Dendritic cell treated with granulocyte-macrophage colony-stimulating factor and Interleukin-4, amounts not matched to agents 40 ng/mL and 50 ng/mL, for 4 days (primary cell): ENCODE data around the gene MED8.

ENCODE experiments used
- H3K27ac Mint-ChIP-seq: one replicate; pipeline ENCODE4 v1.8.0; 2022; ENCODE audit warnings: mild to moderate bottlenecking, mixed read lengths
- H3K27me3 Mint-ChIP-seq: one replicate; pipeline ENCODE4 v1.8.0; 2022; ENCODE audit warnings: mild to moderate bottlenecking, mixed read lengths
- H3K36me3 Mint-ChIP-seq: one replicate; pipeline ENCODE4 v1.8.0; 2022; ENCODE audit warnings: low read depth, mixed read lengths
- H3K4me1 Mint-ChIP-seq: one replicate; pipeline ENCODE4 v1.8.0; 2022; ENCODE audit warnings: low read depth, mixed read lengths
- H3K4me3 Mint-ChIP-seq: one replicate; pipeline ENCODE4 v1.8.0; 2022; ENCODE audit warnings: mild to moderate bottlenecking, moderate library complexity, mixed read lengths
- H3K9me3 Mint-ChIP-seq: one replicate; pipeline ENCODE4 v1.8.0; 2022; ENCODE audit warnings: mixed read lengths
- intact Hi-C: fragments of 100-400 bp; cut with micrococcal nuclease; formaldehyde crosslinking; loops from one replicate; pipeline ENCODE4 v1.15.0; 2022

MED8 gene

DNA sequence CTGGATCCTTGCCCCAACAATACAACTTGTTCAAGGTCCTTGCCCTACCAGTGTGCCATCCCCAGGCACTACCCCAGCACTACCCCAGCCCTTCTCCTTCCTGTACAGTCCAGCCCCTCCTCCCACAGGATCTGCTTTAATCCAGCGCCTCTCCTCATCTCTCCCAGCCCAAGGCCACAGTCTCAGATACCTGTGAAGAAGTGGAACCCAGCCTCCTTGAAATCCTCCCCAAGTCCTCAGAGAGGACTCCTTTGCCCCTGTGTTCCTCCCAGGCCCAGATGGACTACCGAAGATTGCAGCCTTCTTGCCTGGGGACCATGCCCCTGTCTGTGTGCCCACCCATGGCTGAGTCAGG, 37.3 kb downstream of the MED8 start:
- intact Hi-C loops: no loop called here
- Mint-ChIP-seq H3K9me3 (no peaks in the 10 kb centered on the region), H3K4me3 (no peak overlapping the region), H3K4me1 (peaks cover 26% of the 10 kb centered on the region), H3K27ac (peak overlapping the region; percentile 48), H3K36me3 (peaks cover 20% of the 10 kb centered on the region), H3K27me3 (no peaks in the 10 kb centered on the region)

DNA sequence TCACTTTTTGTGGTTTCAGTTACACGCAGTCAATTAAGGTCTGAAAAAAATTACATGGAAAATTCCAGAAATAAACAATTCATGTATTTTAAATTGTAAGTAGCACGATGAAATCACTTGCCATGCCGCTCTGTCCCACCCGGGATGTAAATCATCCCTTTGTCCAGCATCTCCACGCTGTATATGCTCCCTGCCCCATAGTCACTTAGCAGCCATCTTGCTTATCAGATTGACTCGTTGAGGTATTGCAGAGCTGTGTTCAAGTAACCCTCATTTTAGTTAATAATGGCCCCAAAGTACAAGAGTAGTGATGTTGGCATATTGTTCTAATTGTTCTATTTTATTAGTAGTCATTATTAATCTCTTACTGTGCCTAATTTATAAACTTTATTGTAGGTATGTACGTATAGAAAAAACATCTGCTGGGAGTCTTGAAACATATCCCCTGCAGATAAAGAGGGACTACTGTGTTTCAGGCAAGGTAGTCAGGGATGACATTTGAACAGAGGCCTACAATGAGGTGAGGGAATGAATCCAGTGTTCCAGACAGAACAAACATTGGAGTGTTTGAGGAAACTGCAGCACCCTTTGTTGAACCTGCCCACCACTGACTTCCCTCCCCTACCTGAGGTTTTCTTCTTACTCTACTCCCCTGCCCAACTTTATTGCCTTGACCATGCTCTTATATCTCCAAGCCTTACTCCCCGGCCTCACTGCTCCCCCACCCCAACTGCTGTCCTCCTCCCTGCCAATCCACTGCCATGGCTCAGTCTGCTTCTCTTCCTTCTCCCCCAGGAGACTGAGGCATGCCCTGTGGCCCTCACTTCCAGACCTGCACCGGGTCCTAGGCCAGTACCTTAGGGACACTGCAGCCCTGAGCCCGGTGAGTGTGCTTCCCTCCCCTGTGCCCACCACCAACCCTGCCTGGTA, 37.9 kb downstream of the MED8 start:
- H3K9me3 Mint-ChIP-seq: no peaks in the 10 kb centered on the region
- H3K27ac Mint-ChIP-seq: peak overlapping the region; percentile 48
- intact Hi-C loops: no loop called here
- no peak overlapping the region for H3K4me3 Mint-ChIP-seq
- peaks cover 26% of the 10 kb centered on the region for H3K4me1 Mint-ChIP-seq
- no peaks in the 10 kb centered on the region for H3K27me3 Mint-ChIP-seq
- H3K36me3 Mint-ChIP-seq: peaks cover 16% of the 10 kb centered on the region

DNA sequence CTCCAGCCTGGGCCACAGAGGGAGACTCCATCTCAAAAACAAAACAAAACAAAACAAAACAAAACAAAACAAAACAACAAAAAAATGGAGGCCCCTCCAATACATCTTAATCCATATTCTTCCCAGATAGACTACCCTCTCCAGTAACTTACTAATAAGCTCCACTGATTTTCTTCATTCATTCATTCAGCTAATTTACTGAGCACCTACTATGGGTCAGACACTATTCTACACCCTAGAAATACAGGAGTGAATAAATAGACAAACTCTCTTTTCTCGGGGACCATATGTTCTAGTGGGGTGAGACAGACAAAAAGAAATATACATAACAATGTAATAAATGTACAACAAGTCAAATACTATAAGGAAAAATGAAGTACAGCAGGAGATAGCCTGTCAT, 38.6 kb downstream of the MED8 start:
- Mint-ChIP-seq H3K4me3 (no peak overlapping the region), H3K36me3 (peaks cover 8% of the 10 kb centered on the region), H3K27me3 (no peaks in the 10 kb centered on the region), H3K27ac (no peak overlapping the region), H3K9me3 (no peaks in the 10 kb centered on the region), H3K4me1 (peaks cover 26% of the 10 kb centered on the region)
- intact Hi-C loops: no loop called here

DNA sequence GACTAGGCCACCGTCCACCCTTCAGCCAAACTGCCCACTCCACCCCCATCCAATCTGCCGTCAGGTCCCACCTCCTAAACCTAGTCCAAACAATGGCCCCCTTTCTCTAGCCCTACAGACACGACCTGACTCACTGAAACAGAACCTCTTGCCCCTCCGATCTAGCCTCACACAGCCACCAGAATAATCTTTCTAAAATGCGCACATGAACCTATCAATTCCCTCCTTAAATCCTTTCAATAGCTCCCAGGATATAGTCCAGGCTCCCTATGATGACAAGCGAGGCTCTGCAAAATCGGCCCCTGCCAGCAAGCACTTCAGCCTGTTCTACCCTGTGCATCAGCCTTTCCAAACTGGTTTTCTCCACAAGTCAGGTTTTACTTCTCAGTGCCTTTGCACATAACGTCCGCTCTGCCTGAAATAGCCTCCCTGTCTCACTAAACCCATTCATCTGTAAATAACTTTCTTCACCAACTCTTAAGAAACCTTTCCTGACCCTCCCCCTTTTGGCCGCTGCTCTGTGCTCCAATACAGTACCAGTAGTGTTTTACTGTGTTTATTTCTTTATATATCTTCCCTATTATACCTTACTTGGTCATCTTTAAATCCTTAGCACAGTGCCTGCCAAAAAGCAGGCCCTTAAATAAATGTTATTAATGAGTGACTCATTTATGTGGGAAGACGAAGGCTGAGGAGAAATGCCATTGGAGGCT, 39.9 kb downstream of the MED8 start:
- Mint-ChIP-seq H3K4me3 (peak overlapping the region; percentile 14), H3K36me3 (peaks cover 4% of the 10 kb centered on the region), H3K27ac (no peak overlapping the region), H3K4me1 (peaks cover 30% of the 10 kb centered on the region), H3K27me3 (no peaks in the 10 kb centered on the region), H3K9me3 (no peaks in the 10 kb centered on the region)
- intact Hi-C loops: no loop called here

DNA sequence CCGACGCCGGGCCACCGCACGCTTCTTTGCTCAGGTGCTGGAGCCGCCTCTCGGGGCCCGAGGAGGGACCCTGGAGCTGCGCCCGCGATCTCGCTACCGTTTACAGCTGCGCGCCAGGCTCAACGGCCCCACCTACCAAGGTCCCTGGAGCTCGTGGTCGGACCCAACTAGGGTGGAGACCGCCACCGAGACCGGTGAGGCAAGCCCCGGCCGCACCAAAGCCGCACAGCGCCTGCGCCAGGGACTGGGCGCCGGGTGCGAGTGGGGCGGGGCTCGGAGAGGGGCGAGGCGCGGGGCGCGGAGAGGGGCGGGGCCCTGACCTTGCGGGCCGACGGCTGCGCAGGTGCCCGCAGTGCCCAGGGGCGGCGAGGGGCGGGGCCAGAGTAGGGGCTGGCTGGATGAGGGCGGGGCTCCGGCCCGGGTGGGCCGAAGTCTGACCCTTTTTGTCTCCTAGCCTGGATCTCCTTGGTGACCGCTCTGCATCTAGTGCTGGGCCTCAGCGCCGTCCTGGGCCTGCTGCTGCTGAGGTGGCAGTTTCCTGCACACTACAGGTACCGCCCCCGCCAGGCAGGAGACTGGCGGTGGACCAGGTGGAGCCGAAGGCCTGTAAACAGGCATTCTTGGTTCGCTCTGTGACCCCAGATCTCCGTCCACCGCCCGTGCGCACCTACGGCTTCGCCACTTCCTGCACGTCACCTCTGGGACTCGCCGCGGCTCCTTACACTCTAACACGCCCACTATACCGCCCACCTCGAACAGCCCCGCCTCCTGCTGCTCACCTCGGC, 40.6 kb downstream of the MED8 start:
- no peaks in the 10 kb centered on the region for H3K27me3 Mint-ChIP-seq
- intact Hi-C loops: no loop called here
- H3K9me3 Mint-ChIP-seq: no peaks in the 10 kb centered on the region
- no peaks in the 10 kb centered on the region for H3K36me3 Mint-ChIP-seq
- H3K4me1 Mint-ChIP-seq: peaks cover 28% of the 10 kb centered on the region
- H3K27ac Mint-ChIP-seq: no peak overlapping the region
- peak overlapping the region; percentile 14 for H3K4me3 Mint-ChIP-seq

DNA sequence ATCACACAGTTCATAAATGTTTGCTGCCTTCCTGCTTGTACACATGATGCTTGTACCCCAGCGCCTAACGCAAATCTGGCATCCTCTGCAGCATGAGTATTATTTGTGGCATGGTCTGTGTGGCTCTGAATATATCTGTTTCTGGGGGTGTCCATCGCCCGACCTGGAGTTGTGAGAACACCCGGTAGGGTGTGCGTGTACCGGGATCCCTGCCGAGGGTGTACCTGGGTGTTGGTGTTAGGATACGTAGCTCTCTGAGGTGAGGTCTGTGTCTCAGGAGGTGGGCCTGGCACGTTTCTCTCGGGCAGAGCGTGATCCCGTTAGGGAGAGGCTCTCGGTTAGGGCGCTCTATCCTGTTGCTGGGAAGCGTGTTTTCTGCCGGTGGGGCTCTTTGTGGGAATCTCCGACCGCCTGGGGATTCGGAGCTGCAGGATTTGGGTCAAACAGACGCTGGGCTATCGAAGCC, 41.2 kb downstream of the MED8 start:
- no peak overlapping the region for H3K4me3 Mint-ChIP-seq
- peaks cover 26% of the 10 kb centered on the region for H3K4me1 Mint-ChIP-seq
- no peak overlapping the region for H3K27ac Mint-ChIP-seq
- no peaks in the 10 kb centered on the region for H3K36me3 Mint-ChIP-seq
- intact Hi-C loops: no loop called here
- H3K27me3 Mint-ChIP-seq: no peaks in the 10 kb centered on the region
- no peaks in the 10 kb centered on the region for H3K9me3 Mint-ChIP-seq

DNA sequence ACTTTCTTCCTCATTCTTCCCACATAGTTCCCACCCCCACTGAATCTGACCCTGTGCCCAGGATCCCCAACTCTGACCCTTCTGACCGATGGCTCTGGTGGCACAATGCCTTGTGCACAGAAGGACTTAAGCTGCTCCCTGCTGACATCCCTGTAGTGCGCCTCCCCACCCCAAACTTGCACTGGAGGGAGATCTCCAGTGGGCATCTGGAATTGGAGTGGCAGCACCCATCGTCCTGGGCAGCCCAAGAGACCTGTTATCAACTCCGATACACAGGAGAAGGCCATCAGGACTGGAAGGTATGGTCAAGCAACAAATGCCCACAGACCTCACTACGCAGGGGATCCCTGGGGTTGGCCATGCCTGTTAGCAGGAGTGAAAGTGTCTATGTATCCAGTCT, 43.0 kb downstream of the MED8 start:
- Mint-ChIP-seq H3K4me3 (no peak overlapping the region), H3K9me3 (no peaks in the 10 kb centered on the region), H3K36me3 (no peaks in the 10 kb centered on the region), H3K27me3 (no peaks in the 10 kb centered on the region), H3K27ac (no peak overlapping the region), H3K4me1 (peaks cover 12% of the 10 kb centered on the region)
- intact Hi-C loops: no loop called here

DNA sequence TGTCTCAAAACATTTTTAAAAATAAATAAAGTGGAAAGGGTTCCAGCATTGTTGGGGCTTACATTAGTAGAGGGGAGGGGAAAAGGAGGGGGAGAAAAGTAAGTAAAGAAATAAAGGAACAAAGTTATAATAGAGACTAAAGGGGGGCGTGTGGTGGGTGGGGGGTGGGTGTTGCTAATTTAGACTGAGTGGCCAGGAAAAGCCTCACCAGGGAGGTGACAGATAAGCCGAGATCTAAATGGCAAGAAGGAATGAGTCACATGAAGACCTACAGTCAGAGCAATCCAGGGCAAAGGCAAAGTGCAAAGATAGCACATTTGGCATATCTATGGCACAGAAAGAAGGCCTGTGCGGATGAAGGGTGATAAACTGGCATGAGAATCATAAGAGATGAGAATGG, 44.5 kb downstream of the MED8 start:
- no peaks in the 10 kb centered on the region for H3K9me3 Mint-ChIP-seq
- no peaks in the 10 kb centered on the region for H3K27me3 Mint-ChIP-seq
- H3K27ac Mint-ChIP-seq: no peak overlapping the region
- no peak overlapping the region for H3K4me3 Mint-ChIP-seq
- intact Hi-C loops: no loop called here
- H3K4me1 Mint-ChIP-seq: peaks cover 12% of the 10 kb centered on the region
- no peaks in the 10 kb centered on the region for H3K36me3 Mint-ChIP-seq

DNA sequence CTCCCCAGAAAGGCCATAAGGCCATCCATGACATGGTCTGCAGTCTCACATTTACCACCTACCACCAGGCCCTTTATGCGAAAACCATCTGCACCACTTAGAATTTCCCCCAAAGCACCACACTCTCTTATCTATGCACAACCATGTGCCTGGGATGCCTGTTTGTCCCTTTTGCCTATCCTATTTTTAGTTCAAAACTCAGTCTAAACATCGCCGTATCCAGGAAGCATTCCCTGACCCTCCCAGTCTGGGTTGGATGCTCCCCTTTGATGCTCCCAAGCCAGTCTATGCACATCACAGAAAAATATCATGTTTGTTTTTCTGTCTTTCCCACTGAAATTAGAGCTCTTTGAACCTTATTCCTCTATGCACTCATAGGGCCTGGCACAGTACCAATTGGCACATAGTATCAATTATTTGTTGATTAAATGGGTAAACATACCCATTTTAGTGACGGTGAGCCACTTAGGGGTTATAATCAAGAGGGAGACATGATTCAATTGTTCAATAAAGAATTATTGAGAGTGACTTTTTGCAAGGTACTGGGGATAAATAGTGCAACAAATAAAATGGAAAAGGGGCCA, 45.2 kb downstream of the MED8 start:
- Mint-ChIP-seq H3K9me3 (no peaks in the 10 kb centered on the region), H3K36me3 (no peaks in the 10 kb centered on the region), H3K27me3 (no peaks in the 10 kb centered on the region), H3K4me1 (peaks cover 6% of the 10 kb centered on the region), H3K4me3 (no peak overlapping the region), H3K27ac (no peak overlapping the region)
- intact Hi-C loops: loop anchor here (5.0 kb wide), 1 partner anchor 492 kb away; no protein-coding TSS in a partner anchor

DNA sequence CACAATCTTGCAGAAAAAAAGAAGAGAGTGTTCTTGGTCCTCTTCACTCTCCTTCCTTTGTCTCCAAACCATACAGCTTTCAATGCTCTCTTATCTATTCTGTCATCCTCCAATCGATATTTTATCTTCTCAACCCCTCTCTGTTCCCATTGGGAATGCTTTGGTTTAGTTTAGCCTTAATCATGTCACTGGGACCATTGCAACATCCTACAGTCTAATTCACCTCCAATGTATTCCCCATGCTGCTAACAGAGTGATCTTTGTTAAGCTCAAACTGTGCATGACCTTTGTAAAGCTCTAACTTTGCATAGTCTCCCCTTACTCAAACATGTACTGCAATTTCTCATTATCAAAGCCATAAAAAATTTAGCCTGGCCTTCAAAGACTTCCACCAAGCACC, 49.0 kb downstream of the MED8 start:
- H3K27ac Mint-ChIP-seq: no peak overlapping the region
- no peaks in the 10 kb centered on the region for H3K36me3 Mint-ChIP-seq
- H3K4me1 Mint-ChIP-seq: peaks cover 5% of the 10 kb centered on the region
- intact Hi-C loops: loop anchor here (5.0 kb wide), 1 partner anchor 488 kb away; no protein-coding TSS in a partner anchor
- H3K9me3 Mint-ChIP-seq: no peaks in the 10 kb centered on the region
- peaks cover 2% of the 10 kb centered on the region for H3K27me3 Mint-ChIP-seq
- no peak overlapping the region for H3K4me3 Mint-ChIP-seq

DNA sequence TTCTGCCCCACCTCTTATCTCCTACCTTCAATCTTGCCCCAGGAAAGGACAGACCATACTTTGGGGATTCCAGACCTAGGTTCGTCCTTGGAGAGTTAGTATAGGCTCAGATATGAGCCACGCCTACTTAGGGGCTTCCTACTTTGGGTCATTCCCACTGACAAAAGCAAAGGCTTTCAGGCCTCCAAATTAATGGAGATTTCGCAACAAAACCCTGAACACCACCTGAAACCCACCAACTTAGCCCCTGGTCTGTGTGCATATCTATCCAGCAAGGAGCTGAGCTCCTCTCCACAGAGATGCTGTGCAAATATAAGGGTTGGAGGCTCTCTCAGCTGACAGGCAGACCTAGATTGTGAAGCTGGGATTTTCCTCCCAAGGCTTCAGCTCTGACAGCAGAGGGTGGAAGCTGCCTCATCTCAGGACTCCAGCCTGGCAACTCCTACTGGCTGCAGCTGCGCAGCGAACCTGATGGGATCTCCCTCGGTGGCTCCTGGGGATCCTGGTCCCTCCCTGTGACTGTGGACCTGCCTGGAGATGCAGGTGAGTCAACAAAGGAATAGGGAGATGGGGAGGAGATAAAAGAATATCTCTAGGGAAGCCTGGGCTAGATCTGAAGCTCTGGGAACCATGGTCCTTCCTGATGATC, 49.9 kb downstream of the MED8 start:
- no peaks in the 10 kb centered on the region for H3K9me3 Mint-ChIP-seq
- no peak overlapping the region for H3K4me3 Mint-ChIP-seq
- peaks cover 2% of the 10 kb centered on the region for H3K27me3 Mint-ChIP-seq
- intact Hi-C loops: loop anchor here (5.0 kb wide), 1 partner anchor 487 kb away; no protein-coding TSS in a partner anchor
- no peak overlapping the region for H3K27ac Mint-ChIP-seq
- H3K4me1 Mint-ChIP-seq: no peaks in the 10 kb centered on the region
- H3K36me3 Mint-ChIP-seq: no peaks in the 10 kb centered on the region

DNA sequence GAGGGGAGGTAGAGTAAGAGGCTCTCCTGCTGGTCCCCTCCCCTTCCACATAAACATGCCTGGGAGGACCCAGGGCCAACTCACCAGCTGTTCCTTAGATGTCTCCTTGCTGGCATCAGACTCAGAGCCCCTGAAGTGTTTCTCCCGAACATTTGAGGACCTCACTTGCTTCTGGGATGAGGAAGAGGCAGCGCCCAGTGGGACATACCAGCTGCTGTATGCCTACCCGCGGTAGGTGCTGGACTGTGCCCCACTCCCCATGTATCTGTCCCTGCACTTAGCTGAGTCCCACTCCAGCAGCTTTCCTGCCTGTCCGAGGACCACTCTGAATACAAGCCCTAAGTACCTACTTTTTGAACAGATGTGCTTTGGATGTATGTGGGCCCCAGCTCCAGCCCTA, 51.6 kb downstream of the MED8 start:
- intact Hi-C loops: no loop called here
- peaks cover 2% of the 10 kb centered on the region for H3K27me3 Mint-ChIP-seq
- H3K36me3 Mint-ChIP-seq: no peaks in the 10 kb centered on the region
- H3K9me3 Mint-ChIP-seq: no peaks in the 10 kb centered on the region
- no peak overlapping the region for H3K27ac Mint-ChIP-seq
- H3K4me3 Mint-ChIP-seq: no peak overlapping the region
- no peaks in the 10 kb centered on the region for H3K4me1 Mint-ChIP-seq

DNA sequence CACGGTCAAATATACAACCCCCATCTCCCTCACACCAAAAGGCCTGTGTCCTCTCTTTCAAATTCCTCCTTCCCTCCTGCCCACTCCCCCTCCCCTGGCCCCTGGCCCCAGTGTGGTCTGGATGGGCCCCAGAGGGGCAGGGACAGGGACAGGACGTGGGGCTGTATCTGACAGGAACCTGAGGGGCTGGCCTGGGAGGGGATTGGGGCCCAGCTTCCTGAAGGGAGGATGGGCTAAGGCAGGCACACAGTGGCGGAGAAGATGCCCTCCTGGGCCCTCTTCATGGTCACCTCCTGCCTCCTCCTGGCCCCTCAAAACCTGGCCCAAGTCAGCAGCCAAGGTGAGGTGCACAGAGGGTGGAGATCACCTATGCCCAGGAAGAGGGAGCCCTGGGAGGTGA, 52.0 kb downstream of the MED8 start, which contains the start of gene MPL:
MPL (plus strand) TSS at position 231 of the 400 bp plus-strand sequence; CDS start at position 262, 31 bp downstream.
- intact Hi-C loops: no loop called here
- no peaks in the 10 kb centered on the region for H3K36me3 Mint-ChIP-seq
- H3K9me3 Mint-ChIP-seq: no peaks in the 10 kb centered on the region
- no peaks in the 10 kb centered on the region for H3K4me1 Mint-ChIP-seq
- H3K4me3 Mint-ChIP-seq: no peak within 1 kb of the TSS
- peaks cover 2% of the 10 kb centered on the region for H3K27me3 Mint-ChIP-seq
- H3K27ac Mint-ChIP-seq: no peak within 1 kb of the TSS
